G401 (cell line): ENCODE data around the gene KRTAP10-1. TPM values are rescaled to one million over a fixed set of nuclear protein-coding genes. Genes with fewer than 3 reads are reported as not detected.
"Not testable (repeated sequence)": the region's sequence is repeated elsewhere in the genome, so short reads cannot be mapped to it uniquely, and the experiment has no call there.

ENCODE experiments used
- DNase-seq: peaks from one replicate; pipeline ENCODE4 v3.0.0-alpha.2; 2015; ENCODE audit warnings: low spot score
- in situ Hi-C: cut with HindIII; loops from 2 replicates; pipeline ENCODE4 v1.10.0; 2016; ENCODE audit warnings: low sequenced_read_pairs, mixed read lengths
- total RNA-seq: library from RNA; depleted of rRNA; stranded (reverse); fragments of >200 nt; shearing (Covaris generic); gene quantifications from 2 replicates; pipeline ENCODE4 v1.2.3, GENCODE V29; 2014

KRTAP10-1 gene
- total RNA-seq, 1 experiment from 2014 or later = not detected

DNA sequence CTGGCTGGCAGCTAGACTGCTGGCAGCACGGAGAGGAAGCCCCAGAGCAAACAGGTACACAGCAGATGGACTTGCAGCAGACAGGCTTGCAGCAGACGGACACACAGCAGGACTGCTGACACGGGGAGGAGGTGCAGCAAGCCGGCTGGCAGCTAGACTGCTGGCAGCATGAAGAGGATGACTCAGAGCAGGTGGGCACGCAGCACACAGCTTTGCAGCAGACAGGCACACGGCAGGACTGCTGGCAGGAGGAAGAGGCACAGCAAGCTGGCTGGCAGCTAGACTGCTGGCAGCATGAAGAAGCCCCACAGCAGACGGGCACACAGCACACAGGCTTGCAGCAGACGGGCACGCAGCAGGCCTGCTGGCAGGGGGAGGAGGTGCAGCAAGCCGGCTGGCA, 10.8 kb upstream of the KRTAP10-1 start:
- peak; percentile 35 for DNase-seq

DNA sequence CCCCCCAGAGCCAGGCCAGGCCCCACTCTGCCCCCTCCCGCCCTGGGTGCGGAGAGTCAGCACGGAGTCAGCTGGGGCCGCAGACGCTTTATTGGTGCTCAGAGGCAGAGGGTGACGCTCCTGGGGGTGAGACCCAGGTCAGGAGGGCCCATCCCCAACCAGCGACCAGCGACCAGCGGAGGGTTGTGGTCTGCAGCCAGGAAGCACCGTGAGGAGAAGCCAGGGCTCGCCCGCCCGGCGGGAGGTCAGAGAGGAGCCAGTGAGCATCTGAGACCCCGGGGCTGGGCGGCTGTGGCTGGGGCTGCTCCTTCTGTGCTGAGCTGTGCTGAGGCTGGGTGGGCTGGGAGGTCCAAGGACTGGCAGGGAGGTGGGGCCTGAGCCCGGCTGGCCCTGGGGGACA, 10.3 kb upstream of the KRTAP10-1 start:
- in situ Hi-C loops, DNase-seq: not testable (repeated sequence)

More for the DNA sequence above, 10.8 kb upstream of the KRTAP10-1 start:
- in situ Hi-C loops = no loop called here

DNA sequence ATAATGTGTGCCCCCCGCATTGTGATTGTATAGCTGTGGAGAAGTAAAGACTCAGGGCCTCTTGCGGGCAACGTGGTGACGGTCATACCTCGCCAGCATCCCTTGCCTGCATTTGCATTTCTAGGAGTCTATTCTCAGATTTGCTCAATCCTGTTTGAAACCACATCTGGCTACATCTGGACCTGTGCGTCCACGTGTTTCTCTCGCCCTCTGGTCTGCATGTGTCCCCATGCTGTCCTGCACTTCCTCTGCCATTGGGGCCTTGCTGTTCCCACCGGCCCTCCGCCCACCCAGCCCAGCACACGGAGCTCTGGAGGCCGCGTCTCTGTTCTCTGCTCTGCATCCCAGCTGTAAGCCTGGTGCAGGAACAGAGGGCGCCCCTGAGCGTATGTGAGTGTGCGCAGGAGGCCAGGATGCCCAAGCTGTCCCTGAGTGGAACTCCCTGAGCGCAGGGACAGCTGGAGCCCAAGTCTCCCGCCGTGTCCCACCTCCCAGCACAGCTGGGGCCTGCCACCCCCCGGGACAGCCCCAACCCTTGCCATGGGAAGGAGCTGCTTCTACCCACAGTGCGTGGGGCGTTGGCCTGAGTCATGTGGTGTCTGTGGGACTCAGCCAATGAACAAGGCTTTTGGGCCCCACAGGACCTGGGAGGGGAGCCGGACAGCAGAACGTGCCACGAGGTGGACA, 9.7 kb upstream of the KRTAP10-1 start:
- no peak for DNase-seq

DNA sequence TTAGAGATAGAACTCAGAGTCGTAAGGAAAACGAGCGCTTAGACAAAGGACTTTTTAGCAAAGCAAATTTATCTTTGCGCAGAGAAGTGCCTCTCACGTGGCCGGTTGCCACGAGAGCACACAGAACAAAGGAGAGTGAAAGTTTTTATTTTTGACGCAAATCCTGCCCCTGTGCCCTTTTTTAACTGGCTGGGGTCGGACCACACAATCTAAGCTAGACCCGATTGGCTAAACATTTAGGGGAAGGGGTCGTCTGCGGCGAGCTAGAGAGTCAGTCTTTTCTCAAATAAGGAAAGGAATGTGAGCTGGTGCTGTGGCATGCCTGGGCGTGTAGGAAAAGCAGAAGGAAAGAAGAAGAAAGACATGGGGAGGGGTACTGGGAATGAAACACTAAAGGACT, 8.9 kb upstream of the KRTAP10-1 start:
- in situ Hi-C loops = no loop called here
- no peak for DNase-seq

More for the DNA sequence above, 9.7 kb upstream of the KRTAP10-1 start:
- in situ Hi-C loops = no loop called here

DNA sequence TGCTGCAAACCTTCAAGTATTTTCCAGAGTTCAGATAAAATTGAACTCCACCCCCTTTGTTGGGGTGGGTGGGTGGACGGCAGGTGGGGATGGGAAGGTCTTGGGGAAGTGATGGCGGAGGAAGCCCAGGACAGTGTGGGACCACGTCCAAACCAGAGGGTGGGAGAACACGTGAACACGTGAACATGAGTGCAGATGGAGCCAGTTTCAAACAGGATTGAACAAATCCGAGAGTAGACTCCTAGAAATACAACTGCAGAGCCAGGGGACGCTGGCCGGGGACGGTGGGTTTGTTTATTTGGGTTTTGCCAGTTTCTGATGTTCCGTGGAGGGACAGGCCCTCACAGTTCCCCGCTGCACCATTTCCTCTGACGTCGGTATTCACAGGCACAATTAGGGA, 8.4 kb upstream of the KRTAP10-1 start:
- no peak for DNase-seq
- in situ Hi-C loops = no loop called here

DNA sequence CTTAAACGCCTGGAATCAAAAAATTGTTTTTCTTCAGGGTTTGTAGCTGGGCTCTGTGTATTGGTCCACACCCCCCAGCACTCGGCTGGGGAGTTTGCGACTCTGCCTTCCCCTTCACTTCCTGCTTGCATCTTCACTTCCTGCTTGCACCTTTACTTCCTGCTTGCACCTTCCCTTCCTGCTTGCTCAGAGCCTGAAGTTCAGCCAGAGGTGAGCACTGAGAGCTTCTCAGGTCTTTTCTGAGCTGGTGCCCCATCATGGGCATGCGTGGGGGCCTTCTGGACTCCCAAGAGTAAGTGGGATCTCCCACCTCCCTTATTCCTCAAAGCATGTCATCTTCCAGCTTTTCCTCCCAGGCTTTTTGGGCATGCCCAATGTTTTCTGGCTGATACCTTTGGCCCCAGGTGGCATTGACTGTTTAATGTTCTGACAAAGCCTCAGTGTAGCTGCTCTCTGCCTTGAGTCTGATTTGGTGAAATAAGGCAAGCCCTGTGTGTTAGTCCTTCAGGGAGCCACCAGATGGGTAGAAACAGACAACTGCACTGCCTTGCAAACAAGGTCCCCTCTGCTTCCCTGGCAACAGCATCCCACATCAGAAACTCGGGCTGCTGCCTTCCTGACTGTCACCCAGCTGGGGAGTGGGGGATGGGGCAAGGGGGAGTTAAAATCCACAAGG, 7.8 kb upstream of the KRTAP10-1 start:
- no peak for DNase-seq
- in situ Hi-C loops = no loop called here

DNA sequence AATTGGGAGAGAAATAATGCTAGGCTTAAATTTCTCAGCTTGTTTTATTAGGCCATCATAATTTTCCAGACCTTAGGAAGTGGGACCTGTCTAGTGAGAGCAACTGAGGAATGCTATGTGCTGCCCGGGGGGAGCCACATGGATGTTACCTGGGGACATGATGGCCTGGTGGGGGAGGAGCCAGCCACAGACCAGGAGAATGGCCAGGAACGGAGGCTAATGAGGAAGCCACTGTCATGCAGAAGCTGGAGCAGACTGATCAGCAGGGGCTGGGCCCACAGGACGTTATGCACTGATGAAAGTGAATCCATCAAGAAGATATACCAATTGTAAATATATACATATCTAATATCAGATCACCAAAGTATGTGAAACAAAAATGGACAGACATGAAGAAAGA, 4.6 kb upstream of the KRTAP10-1 start:
- DNase-seq = no peak

DNA sequence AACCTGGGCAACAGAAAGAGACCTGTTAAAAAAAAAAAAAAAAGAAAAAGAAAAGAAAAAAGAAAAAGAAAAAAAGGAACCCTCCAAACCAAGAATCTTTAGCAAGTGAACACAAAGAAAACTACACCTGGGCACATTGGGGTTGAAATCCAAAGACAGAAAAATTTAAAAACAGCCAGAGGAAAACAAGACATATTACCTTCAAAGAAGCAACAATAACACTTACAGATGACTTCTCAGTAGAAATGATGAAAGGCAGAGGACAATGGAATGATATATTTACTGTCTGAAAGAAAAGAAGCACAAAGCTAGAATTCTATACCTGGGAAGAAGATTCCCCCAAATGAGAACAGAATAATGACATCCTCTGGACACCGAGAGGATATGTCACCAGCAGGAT, 2.7 kb upstream of the KRTAP10-1 start:
- in situ Hi-C loops = no loop called here
- no peak for DNase-seq

More for the DNA sequence above, 4.6 kb upstream of the KRTAP10-1 start:
- in situ Hi-C loops = no loop called here

DNA sequence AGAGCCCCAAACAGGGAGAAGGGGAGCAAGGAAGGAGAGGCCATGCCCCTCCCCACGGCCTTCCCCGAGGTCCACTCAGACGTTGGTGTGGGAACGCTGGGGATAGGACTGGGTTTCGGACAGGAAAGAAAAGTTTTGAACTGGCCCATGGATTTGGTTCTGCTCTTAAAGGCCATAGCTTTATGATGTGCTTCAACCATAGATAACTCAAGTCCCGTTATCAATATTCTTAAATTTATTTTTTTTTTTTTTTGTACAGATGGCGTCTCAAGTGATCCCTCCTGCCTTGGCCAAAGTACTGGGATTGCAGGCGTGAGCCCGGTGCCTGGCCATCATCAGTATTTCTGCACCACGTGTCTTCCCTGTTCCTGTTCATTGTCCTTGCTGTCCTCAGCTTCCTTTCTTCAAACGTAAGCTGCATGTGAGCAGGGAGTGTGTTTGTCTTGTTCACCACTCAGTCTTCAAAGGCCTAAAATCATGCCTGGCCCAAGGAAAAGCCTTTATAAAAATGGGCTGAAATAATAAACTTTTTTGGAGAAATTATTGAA, 820 bp upstream of the KRTAP10-1 start:
- in situ Hi-C loops = no loop called here
- no peak for DNase-seq

DNA sequence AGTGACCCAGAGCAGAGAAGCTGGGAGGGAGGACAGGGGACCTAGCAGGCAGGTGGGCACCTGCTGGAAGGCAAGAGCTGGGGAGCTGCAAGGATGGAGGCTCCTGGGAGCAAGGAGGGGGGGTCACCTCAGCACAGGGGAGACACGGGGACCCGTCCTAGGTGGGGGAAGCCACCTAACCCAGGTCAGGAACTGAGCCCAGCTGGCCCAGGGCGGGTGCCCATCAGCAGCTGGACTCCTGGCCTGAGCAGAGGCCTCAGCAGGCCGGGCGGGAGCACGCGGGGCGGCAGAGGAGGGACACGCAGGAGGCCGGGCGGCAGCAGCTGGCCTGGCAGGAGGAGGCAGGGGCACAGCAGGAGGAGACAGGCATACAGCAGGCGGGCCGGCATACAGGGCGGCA, 949 bp downstream of the KRTAP10-1 start:
- no peak for DNase-seq
- in situ Hi-C loops = no loop called here

DNA sequence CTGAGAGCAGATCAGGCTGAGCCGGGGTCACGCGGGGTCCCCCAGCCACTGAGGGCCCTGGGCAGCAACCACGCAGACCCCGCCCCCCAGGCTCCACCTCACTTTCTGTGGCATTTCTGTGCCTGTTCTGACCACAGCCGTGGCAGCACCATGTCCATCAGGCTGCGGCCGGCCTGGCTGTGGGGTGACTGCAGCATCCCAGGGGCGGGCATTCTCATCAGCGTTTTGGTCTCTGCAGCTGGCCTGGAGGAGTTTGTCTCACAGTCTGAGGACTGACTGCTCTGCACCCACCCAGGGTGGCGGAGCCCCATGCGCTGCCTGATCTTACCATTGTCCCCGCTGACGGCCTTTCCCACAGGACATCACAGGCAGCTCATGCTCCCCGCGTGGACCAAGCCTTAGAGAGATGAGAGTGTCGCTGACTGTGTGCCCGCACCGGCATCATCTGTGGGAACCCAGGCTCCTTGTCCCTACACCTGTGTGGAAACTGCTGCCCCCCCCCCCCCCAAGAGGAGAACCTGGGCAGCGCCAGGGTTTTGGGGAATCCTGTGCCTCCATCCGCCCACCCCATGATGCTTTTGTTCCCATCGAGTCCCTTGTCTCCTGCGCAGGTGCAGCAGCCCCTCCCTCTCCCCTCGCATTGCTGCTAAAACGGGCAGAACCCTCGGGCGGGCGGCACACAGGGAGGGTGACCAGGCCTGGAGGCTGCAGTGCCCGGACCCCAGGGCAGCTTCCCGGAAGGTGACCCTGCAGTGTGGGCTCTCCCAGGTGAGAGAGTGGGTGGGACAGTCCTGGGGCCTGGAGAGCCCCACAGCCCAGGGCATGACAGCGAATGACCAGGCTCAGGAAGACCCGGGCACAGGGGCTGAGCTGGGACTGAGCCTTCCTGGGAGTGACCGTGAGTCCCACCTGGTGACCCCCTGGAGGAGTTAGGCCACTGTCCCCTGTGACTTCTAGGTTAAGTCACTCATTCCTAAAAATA, 1.8 kb downstream of the KRTAP10-1 start:
- in situ Hi-C loops = no loop called here
- DNase-seq = no peak

DNA sequence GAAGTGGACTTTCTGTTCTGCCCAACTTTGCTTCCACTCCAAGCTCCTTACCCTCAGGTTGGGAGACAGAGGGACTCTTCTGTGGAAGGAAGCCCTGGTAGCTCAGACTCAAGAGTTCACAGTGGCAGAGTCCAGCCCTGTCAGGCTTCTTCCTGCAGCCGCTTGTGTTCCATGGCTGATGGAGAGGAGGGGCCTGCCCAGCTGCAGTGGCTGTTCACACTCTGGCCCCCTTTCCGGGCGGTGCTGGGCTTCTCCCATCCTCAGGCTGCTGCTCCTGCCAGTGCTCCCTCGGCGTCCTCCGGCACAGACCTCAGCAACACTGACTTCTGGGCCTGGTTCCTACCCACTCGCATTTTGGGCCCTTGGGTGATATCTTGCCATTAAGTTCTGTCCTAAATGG, 4.0 kb downstream of the KRTAP10-1 start:
- DNase-seq = no peak

DNA sequence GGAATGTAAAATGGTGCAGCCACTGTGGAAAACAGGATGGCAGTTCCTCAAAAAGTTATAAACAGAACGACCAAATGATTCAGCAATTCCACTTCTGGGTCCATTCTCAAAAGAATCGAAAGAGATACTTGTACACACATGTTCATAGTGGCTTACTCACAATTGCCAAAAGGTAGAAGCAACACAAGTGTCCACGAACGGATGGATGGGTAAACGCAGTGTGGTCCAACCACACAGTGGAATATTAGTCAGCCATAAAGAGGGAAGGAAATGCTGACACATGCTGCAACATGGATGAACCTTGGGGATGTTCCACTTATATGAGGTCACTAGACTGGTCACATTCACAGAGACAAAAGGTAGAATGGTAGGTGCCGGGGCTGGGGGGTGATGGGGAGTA, 5.3 kb downstream of the KRTAP10-1 start:
- in situ Hi-C loops = no loop called here
- no peak for DNase-seq

More for the DNA sequence above, 4.0 kb downstream of the KRTAP10-1 start:
- in situ Hi-C loops = no loop called here

DNA sequence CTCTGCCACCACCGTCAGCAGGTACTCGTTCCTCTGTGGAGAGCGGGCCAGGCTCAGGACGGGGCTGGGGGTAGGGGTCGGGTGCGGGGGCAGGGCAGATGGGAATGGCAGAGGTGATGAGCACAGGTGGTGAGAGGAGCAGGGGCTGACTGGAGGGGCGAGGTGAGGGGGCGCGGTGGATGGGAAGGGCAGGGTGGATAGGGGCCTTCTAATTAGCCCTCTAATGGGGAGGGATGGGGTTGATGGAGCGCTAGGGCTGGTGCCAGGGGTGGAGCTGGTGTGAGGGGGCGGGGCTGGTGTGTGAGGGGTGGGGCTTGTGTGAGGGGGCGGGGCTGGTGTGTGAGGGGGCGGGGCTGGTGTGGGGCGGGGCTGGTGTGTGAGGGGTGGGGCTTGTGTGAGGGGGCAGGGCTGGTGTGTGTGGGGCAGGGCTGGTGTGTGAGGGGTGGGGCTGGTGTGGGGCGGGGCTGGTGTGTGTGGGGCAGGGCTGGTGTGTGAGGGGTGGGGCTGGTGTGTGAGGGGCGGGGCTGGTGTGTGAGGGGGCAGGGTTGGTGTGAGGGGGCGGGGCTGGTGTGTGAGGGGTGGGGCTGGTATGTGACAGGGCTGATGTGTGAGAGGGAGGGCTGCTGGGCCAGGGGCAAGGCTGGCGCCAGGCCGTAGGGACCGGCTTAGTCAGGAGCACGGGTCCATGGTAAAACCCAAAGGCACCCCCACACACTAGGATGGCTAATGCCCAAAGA, 5.9 kb downstream of the KRTAP10-1 start:
- in situ Hi-C loops = no loop called here
- no peak for DNase-seq

DNA sequence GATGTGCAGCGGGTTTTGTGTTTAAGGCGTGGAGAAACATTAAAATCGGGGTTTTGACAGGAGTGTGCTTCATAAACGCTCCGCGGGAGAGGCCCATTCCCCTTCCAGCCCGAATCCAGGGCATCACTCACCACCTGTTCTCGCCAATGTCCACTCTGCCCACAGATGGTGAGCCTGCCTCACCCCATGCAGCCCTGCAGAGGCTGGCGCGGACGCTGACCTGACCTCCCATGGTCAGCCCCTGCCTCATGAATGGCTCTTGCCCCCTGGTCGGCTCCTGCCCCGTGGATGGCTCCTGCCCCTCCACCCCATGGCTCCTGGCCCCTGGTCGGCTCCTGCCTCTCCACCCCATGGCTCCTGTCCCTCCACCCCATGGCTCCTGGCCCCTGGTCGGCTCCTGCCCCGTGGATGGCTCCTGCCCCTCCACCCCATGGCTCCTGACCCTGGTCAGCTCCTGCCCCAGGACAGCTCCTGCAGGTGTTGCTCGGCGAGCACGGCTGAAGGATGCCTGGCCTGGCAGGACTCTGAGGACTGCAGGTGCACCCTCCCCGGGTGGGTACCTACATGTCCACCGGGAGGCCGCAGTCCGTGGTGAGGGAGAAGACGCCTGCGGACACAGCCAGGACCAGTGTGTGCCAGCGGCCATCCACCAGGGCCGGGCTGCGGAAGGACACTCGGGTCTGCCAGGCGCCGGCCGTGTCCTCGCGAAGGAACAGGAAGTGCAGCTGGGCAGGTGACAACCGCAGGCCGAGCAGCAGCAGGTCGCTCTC, 6.7 kb downstream of the KRTAP10-1 start:
- no peak for DNase-seq
- in situ Hi-C loops = no loop called here

DNA sequence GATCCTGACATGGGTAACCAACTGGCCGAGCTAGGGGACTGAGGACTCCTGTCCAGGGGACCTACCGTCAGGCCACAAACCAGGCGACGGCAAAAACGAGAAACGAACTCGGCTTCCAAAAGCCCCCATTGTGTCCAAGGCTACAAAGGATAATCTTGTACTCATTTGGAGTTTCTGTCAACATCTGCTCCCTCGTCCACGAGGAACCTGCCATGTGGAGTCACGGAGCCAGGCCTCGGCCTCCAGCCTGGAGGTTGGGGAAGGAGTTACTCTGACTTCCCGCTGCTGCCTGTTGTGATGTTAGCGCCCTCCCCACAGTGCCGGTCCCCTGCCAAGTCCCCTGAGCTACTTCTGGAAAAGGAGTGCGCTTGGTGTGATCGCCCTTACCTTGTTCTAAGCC, 7.3 kb downstream of the KRTAP10-1 start:
- DNase-seq = no peak
- in situ Hi-C loops = no loop called here

DNA sequence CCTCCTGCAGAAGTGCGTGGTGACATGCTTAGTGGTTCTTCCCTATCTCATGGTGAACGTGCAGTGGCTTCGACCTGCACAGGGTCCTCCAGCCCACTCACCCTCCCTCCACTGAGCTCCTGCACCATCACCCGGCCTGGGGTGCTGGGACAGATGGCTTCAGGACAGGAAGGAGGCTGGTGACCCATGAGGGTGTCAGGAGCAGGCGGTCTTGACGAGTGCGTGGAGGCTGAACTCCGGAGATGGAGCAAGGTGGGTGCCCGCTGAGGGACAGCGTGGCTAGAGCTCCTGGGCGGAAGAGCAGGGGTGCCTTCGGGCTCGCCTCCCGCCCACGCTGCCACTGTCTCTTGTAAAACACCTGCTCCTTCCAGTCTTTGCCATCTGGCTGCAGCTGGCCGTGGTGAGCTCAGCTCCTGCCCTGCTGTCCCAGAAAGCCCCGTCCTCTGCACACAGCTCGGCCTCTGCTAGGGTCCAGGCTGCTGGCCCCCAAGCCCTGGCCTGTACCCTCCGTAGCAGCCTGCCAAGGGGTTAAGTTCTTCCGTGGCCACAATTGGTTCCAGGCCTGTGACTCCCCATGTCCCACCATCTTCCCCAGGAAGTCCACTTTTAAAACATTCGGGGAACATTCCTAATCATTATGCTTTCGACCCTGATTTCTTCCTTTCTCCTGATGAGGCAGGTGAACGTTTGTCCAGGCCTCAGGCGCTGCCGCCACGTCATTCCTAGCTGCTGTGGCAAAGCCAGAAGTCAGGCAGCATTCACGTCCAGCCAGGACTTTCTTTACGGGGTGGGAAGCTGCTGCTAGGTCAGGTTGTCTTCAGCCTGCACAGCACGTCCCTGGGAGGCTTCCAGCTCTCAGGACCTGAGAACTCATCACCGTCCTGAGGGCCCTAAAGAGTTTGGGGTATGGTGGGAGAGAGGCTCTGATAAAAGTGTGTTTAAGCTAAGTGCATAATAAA, 8.1 kb downstream of the KRTAP10-1 start:
- in situ Hi-C loops = no loop called here
- DNase-seq = no peak
